ENCODE measurements around the gene VAMP4.
"Not testable (repeated sequence)": the region's sequence is repeated elsewhere in the genome, so short reads cannot be mapped to it uniquely, and the experiment has no call there.

VAMP4 gene

GRCh38 chr1:171663036-171663853 is 78.6 kb downstream of the VAMP4 start:
- H3K27me3 ChIP-seq (replicated peaks; ENCODE audit: control insufficient read depth, insufficient read depth, low read length): no peaks in the 10 kb centered on the region
- no peaks in the 10 kb centered on the region for H3K36me3 ChIP-seq (ENCODE audit: control insufficient read depth, insufficient read depth, low read length, severe bottlenecking)
- no peaks in the 10 kb centered on the region for H3K9me3 ChIP-seq (ENCODE audit: control insufficient read depth, low read length)
- peak overlapping the region; percentile 25 for H3K4me3 ChIP-seq (ENCODE audit: low read length)
- H3K4me1 ChIP-seq (ENCODE audit: control insufficient read depth, insufficient read depth, low read length): peaks cover 16% of the 10 kb centered on the region
- peak overlapping the region; percentile 21 for H3K9ac ChIP-seq (ENCODE audit: low read length)
- DNase-seq (ENCODE audit: low read depth): no peak

GRCh38 chr1:171661076-171661650 is 80.7 kb downstream of the VAMP4 start:
- Histone ChIP-seq H3K36me3 (ENCODE audit: control insufficient read depth, insufficient read depth, low read length, severe bottlenecking) (no peaks in the 10 kb centered on the region), H3K9me3 (ENCODE audit: control insufficient read depth, low read length) (no peaks in the 10 kb centered on the region), H3K27me3 (replicated peaks; ENCODE audit: control insufficient read depth, insufficient read depth, low read length) (no peaks in the 10 kb centered on the region), H3K4me3 (ENCODE audit: low read length) (no peak overlapping the region), H3K4me1 (ENCODE audit: control insufficient read depth, insufficient read depth, low read length) (peaks cover 16% of the 10 kb centered on the region), H3K9ac (ENCODE audit: low read length) (no peak overlapping the region)
- DNase-seq (ENCODE audit: low read depth): no peak

GRCh38 chr1:171656206-171656605 is 85.7 kb downstream of the VAMP4 start:
- H3K9me3 ChIP-seq (ENCODE audit: control insufficient read depth, low read length); H3K4me3 ChIP-seq (ENCODE audit: low read length); H3K36me3 ChIP-seq (ENCODE audit: control insufficient read depth, insufficient read depth, low read length, severe bottlenecking); DNase-seq (ENCODE audit: low read depth); H3K27me3 ChIP-seq (replicated peaks; ENCODE audit: control insufficient read depth, insufficient read depth, low read length); H3K9ac ChIP-seq (ENCODE audit: low read length): not testable (repeated sequence)
- H3K4me1 ChIP-seq (ENCODE audit: control insufficient read depth, insufficient read depth, low read length): peaks cover 25% of the 10 kb centered on the region

- H3K9me3 ChIP-seq (ENCODE audit: control insufficient read depth, low read length): no peaks in the 10 kb centered on the region
- DNase-seq (ENCODE audit: low read depth): no peak
- H3K4me1 ChIP-seq (ENCODE audit: control insufficient read depth, insufficient read depth, low read length): peaks cover 25% of the 10 kb centered on the region
- no peaks in the 10 kb centered on the region for H3K27me3 ChIP-seq (replicated peaks; ENCODE audit: control insufficient read depth, insufficient read depth, low read length)
- H3K9ac ChIP-seq (ENCODE audit: low read length): peak overlapping the region; percentile 65
- no peaks in the 10 kb centered on the region for H3K36me3 ChIP-seq (ENCODE audit: control insufficient read depth, insufficient read depth, low read length, severe bottlenecking)
- peak overlapping the region; percentile 23 for H3K4me3 ChIP-seq (ENCODE audit: low read length)
These were observed 86.1 kb downstream of the VAMP4 start for GRCh38 chr1:171655746-171656116.

GRCh38 chr1:171654942-171655745 is 86.7 kb downstream of the VAMP4 start:
- no peaks in the 10 kb centered on the region for H3K36me3 ChIP-seq (ENCODE audit: control insufficient read depth, insufficient read depth, low read length, severe bottlenecking)
- H3K4me3 ChIP-seq (ENCODE audit: low read length): peak overlapping the region; percentile 23
- no peaks in the 10 kb centered on the region for H3K27me3 ChIP-seq (replicated peaks; ENCODE audit: control insufficient read depth, insufficient read depth, low read length)
- no peaks in the 10 kb centered on the region for H3K9me3 ChIP-seq (ENCODE audit: control insufficient read depth, low read length)
- peaks cover 25% of the 10 kb centered on the region for H3K4me1 ChIP-seq (ENCODE audit: control insufficient read depth, insufficient read depth, low read length)
- DNase-seq (ENCODE audit: low read depth): peak; percentile 27
- H3K9ac ChIP-seq (ENCODE audit: low read length): peak overlapping the region; percentile 65

GRCh38 chr1:171654201-171654941 is 87.5 kb downstream of the VAMP4 start:
- H3K9me3 ChIP-seq (ENCODE audit: control insufficient read depth, low read length): no peaks in the 10 kb centered on the region
- H3K4me3 ChIP-seq (ENCODE audit: low read length): peak overlapping the region; percentile 23
- H3K9ac ChIP-seq (ENCODE audit: low read length): peak overlapping the region; percentile 65
- H3K27me3 ChIP-seq (replicated peaks; ENCODE audit: control insufficient read depth, insufficient read depth, low read length): no peaks in the 10 kb centered on the region
- peak; percentile 66 for DNase-seq (ENCODE audit: low read depth)
- H3K36me3 ChIP-seq (ENCODE audit: control insufficient read depth, insufficient read depth, low read length, severe bottlenecking): no peaks in the 10 kb centered on the region
- peaks cover 25% of the 10 kb centered on the region for H3K4me1 ChIP-seq (ENCODE audit: control insufficient read depth, insufficient read depth, low read length)

GRCh38 chr1:171653796-171654195 is 88.1 kb downstream of the VAMP4 start:
- Histone ChIP-seq H3K4me3 (ENCODE audit: low read length) (peak overlapping the region; percentile 17), H3K9me3 (ENCODE audit: control insufficient read depth, low read length) (no peaks in the 10 kb centered on the region), H3K9ac (ENCODE audit: low read length) (peak overlapping the region; percentile 51), H3K36me3 (ENCODE audit: control insufficient read depth, insufficient read depth, low read length, severe bottlenecking) (no peaks in the 10 kb centered on the region), H3K4me1 (ENCODE audit: control insufficient read depth, insufficient read depth, low read length) (peaks cover 25% of the 10 kb centered on the region), H3K27me3 (replicated peaks; ENCODE audit: control insufficient read depth, insufficient read depth, low read length) (no peaks in the 10 kb centered on the region)
- peak; percentile 30 for DNase-seq (ENCODE audit: low read depth)

GRCh38 chr1:171652234-171652822 is 89.5 kb downstream of the VAMP4 start, which contains the start of gene MYOC:
Gene MYOC (minus strand): TSS chr1:171652688. CDS start chr1:171652611, 77 bp downstream.
- Histone ChIP-seq H3K4me1 (ENCODE audit: control insufficient read depth, insufficient read depth, low read length) (peaks cover 25% of the 10 kb centered on the region), H3K27me3 (replicated peaks; ENCODE audit: control insufficient read depth, insufficient read depth, low read length) (no peaks in the 10 kb centered on the region), H3K36me3 (ENCODE audit: control insufficient read depth, insufficient read depth, low read length, severe bottlenecking) (no peaks in the 10 kb centered on the region), H3K4me3 (ENCODE audit: low read length) (no peak within 1 kb of the TSS), H3K9me3 (ENCODE audit: control insufficient read depth, low read length) (no peaks in the 10 kb centered on the region), H3K9ac (ENCODE audit: low read length) (no peak within 1 kb of the TSS)
- DNase-seq (ENCODE audit: low read depth): no peak
